Measurements from ENCODE around the gene RPS28. TPM values are rescaled to one million over a fixed set of nuclear protein-coding genes. Genes with fewer than 3 reads are reported as not detected.

RPS28 gene
- total RNA-seq (2022; extraction: Qiagen RNA extraction; ENCODE audit: low read depth): 389 to 881 TPM (median 855 TPM) in 5 replicates

DNA sequence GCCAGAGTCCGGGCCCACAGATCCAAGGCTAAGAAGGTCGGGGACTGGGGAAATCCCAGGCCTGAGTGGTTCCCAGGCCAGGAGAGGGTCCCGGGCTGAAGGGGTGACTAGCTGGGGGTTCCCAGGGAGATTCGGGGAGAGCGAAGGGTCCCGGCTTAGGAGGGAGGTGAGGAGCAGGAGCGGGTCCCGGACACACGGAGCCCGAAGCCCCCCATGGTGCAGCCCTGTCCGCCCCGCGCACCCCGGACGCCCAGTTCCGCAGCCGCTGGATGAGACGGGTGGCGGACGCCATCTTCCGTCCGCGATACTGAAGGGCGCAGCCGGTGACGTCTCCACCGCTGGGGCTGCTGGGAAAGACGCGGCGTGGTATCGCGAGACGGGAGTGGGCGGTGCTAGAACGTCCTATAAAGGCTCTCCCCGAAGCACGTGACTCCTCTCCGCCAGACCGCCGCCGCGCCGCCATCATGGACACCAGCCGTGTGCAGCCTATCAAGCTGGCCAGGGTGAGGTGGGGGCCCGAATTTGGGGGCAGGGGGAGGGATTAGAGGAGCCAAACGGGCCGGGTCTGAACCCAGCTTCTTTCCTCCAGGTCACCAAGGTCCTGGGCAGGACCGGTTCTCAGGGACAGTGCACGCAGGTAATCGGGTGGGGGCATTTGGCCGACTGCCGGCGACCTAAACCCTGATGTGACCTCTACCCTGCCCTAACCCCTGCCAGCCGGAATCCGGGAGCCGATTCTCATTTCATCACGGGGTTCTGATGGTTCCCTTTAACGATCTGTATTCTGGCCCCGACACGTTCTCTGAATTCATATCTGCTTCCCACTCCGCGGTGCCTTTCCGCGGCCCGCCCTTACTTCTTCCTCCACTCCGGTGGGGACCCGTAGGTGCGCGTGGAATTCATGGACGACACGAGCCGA lies at the start of gene RPS28, which contains the start of gene NDUFA7:
RPS28 (plus strand) TSS at position 430 of the 919 bp plus-strand sequence; CDS start at position 465, 35 bp downstream.
NDUFA7 (minus strand) TSS at position 309 of the 919 bp plus-strand sequence; CDS start at position 292, 17 bp downstream.

DNA sequence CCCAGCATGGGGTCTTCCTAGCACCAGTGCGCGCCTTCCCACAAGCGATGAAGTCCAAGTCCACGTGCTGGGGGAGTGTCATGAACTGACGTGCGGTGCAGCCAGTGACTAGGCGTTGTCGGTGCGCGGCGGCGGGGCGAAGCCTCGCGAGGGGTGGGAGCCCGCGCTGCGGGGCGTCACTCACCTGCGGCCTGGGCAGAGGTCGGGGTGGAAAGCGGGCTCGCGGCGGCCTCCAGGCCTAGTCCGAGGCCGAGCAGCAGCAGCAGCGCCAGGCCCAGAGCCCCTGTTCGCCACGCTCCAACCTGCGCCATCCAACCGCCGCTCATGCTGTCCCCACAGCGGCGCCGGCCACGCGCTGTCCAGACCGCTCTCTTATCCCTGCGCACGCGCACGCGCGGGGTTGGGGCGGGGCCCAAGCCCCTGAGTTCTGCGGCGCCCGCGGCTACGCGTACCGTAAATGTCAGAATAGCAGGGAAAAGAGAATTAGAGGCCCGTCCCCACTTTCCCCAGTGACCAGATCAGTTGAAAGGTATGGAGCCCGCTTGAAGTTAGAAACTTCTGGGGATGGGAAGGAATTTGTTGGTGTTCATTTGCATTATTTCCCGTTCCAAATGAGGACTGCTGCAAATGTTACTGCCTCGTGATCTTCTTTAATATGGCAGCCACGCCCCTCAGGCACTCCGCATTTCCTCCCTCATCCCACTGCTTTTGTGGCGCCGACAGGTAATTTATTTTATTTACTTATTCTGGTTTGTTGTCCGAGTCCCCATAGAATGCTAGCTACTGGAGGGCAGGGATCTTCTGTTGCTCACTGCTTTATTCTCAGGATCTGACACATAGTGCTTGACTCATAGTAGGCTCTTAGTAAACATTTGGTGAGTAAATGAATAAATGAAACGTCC lies 13.1 kb upstream of the RPS28 start, which contains the start of gene CD320:
CD320 (minus strand) TSS at position 394 of the 902 bp plus-strand sequence; CDS start at position 326, 68 bp downstream.

DNA sequence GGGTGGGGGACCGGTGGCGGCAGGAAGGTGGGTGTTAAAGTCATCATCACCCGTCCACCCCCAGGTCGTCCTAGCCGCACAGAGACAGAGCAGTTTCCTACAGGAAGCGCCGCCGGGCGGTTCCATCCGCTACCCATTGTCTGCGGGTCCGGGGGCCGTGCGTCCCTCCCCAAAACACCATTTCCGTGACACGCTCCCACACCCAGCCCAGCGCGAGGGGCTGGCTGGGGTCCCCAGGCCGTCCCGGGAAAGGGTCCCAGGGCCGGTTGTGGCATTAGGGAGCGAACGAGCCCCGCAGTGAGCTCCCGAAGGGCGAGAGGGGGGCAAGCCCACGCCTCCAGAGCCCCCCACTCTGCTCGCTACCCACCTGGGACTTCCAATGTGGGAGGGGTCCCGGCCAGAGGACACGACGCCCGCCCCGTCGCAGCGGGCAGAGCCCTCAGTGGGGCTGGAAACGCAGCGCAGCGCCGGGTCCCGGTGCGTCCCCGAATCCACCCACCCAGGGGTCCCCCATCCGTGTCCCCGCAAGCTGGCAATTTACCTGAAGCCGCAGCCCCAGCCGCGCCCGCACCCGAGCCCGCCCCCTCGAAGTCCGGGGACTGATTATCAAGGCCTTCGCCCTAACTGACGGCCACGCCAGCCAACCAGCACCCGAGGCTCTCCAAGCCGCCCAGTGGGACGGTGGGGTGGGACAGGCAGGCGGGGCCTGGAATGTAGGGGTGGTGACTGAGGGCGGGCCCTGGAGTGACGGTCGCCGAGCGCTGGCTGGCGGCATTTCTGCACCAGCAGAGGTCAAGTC lies 21.6 kb downstream of the RPS28 start, which contains the start of gene KANK3:
KANK3 (minus strand) TSS at position 579 of the 799 bp plus-strand sequence. CDS start 5,434 bp downstream, outside the sequence.

DNA sequence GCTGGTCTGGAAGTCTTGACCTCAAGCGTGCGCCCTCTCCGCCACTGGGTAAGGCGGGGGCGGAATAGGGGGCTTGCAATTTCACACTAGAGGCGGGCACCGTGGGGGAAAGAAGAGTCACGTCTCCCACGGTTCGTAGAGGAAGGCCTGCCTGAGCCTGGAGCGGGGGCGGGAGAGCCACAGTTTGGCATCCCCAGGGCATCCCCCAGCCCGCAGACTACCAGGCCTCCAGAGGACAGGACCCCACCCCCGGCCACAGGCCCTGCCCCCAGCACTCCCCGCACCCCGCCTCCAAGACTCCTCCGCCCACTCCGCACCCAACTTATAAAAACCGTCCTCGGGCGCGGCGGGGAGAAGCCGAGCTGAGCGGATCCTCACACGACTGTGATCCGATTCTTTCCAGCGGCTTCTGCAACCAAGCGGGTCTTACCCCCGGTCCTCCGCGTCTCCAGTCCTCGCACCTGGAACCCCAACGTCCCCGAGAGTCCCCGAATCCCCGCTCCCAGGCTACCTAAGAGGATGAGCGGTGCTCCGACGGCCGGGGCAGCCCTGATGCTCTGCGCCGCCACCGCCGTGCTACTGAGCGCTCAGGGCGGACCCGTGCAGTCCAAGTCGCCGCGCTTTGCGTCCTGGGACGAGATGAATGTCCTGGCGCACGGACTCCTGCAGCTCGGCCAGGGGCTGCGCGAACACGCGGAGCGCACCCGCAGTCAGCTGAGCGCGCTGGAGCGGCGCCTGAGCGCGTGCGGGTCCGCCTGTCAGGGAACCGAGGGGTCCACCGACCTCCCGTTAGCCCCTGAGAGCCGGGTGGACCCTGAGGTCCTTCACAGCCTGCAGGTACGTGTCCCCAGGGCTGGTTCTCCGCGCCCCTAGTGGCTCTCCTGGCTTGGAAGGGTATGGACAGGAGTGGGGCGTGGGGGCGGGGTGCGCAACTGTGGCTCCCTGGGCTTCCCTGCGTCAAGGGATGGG lies 42.8 kb downstream of the RPS28 start, which contains the start of gene ANGPTL4:
ANGPTL4 (plus strand) TSS at position 353 of the 969 bp plus-strand sequence; CDS start at position 520, 167 bp downstream.

Other genes starting within 250 kb of the RPS28 start
- gene FBN3, start 171.9 kb upstream of the RPS28 start, total RNA-seq (2022; extraction: Qiagen RNA extraction; ENCODE audit: low read depth): not detected in 5 replicates
- gene CERS4, start 112.1 kb upstream of the RPS28 start, total RNA-seq (2022; extraction: Qiagen RNA extraction; ENCODE audit: low read depth): 2.6 to 3.0 TPM (median 2.8 TPM) in 5 replicates
- gene CD320, start 13.1 kb upstream of the RPS28 start, total RNA-seq (2022; extraction: Qiagen RNA extraction; ENCODE audit: low read depth): 59.2 to 102 TPM (median 95.8 TPM) in 5 replicates
- 61.8 to 100 TPM (median 87.9 TPM) in 5 replicates for gene NDUFA7, start 121 bp upstream of the RPS28 start, total RNA-seq (2022; extraction: Qiagen RNA extraction; ENCODE audit: low read depth)
- 4.0 to 4.7 TPM (median 4.3 TPM) in 5 replicates for gene KANK3, start 21.8 kb downstream of the RPS28 start, total RNA-seq (2022; extraction: Qiagen RNA extraction; ENCODE audit: low read depth)
- 148 to 236 TPM (median 180 TPM) in 5 replicates for gene ANGPTL4, start 42.7 kb downstream of the RPS28 start, total RNA-seq (2022; extraction: Qiagen RNA extraction; ENCODE audit: low read depth)
- 84.0 to 105 TPM (median 95.6 TPM) in 5 replicates for gene RAB11B, start 68.9 kb downstream of the RPS28 start, total RNA-seq (2022; extraction: Qiagen RNA extraction; ENCODE audit: low read depth)
- gene MARCHF2, start 91.8 kb downstream of the RPS28 start, total RNA-seq (2022; extraction: Qiagen RNA extraction; ENCODE audit: low read depth): 14.9 to 19.0 TPM (median 16.5 TPM) in 5 replicates
- gene HNRNPM, start 123.5 kb downstream of the RPS28 start, total RNA-seq (2022; extraction: Qiagen RNA extraction; ENCODE audit: low read depth): 221 to 292 TPM (median 241 TPM) in 5 replicates
- gene PRAM1, start 181.1 kb downstream of the RPS28 start, total RNA-seq (2022; extraction: Qiagen RNA extraction; ENCODE audit: low read depth): 0.17 to 0.31 TPM (median 0.28 TPM) in 3 of 5 replicates, not detected in the others
- gene ZNF414, start 192.7 kb downstream of the RPS28 start, total RNA-seq (2022; extraction: Qiagen RNA extraction; ENCODE audit: low read depth): 14.2 to 19.0 TPM (median 17.5 TPM) in 5 replicates